MCF 10A (cell line): Measurements from ENCODE around the gene DOLK. TPM values are rescaled to one million over a fixed set of nuclear protein-coding genes. Genes with fewer than 3 reads are reported as not detected.

Experiments used
- BruUV-seq: library from RNA; stranded (reverse); fragments of 400-500 nt; replicated peaks from 2 replicates; lab custom pipeline; 2021; lab: Mats Ljungman, UMichigan
- CTCF ChIA-PET: fragments of 300-600 bp; sonication (Branson Sonifier 250); formaldehyde crosslinking; extraction: SDS; loops from one replicate; lab custom pipeline; 2021; ENCODE audit warnings: antibody characterized with exemption, inconsistent platforms; lab: Yijun Ruan, JAX
- POLR2A ChIA-PET: fragments of 300-600, 350-650 bp; sonication (Branson Sonifier 250); formaldehyde crosslinking; extraction: SDS; loops from one replicate; lab custom pipeline; 2020; ENCODE audit warnings: antibody characterized with exemption, inconsistent platforms; lab: Yijun Ruan, JAX
- DNase-seq: peaks from one replicate; pipeline ENCODE4 v3.0.0-alpha.2; 2018; ENCODE audit not compliant: unreplicated experiment
- H3K27ac Mint-ChIP-seq: one replicate; pipeline ENCODE4 v1.8.0; 2022; ENCODE audit warnings: mild to moderate bottlenecking, low read depth, mixed read lengths; ENCODE audit not compliant: unreplicated experiment
- H3K27me3 Mint-ChIP-seq: one replicate; pipeline ENCODE4 v1.8.0; 2022; ENCODE audit warnings: mixed read lengths; ENCODE audit not compliant: insufficient read depth, unreplicated experiment
- H3K36me3 Mint-ChIP-seq: one replicate; pipeline ENCODE4 v1.8.0; 2022; ENCODE audit warnings: mild to moderate bottlenecking, moderate library complexity, mixed read lengths; ENCODE audit not compliant: insufficient read depth, unreplicated experiment
- H3K4me1 Mint-ChIP-seq: one replicate; pipeline ENCODE4 v1.8.0; 2022; ENCODE audit warnings: mixed read lengths; ENCODE audit not compliant: insufficient read depth, unreplicated experiment
- H3K4me3 Mint-ChIP-seq: one replicate; pipeline ENCODE4 v1.8.0; 2022; ENCODE audit warnings: mild to moderate bottlenecking, moderate library complexity, mixed read lengths; ENCODE audit not compliant: unreplicated experiment
- H3K9me3 Mint-ChIP-seq: one replicate; pipeline ENCODE4 v1.8.0; 2022; ENCODE audit warnings: mixed read lengths; ENCODE audit not compliant: unreplicated experiment
- CTCF ChIP-seq: fragments of 200-600 bp; IDR thresholded peaks from one replicate; pipeline ENCODE4 v1.8.0; 2022; ENCODE audit warnings: antibody characterized with exemption, mild to moderate bottlenecking; ENCODE audit not compliant: unreplicated experiment
- intact Hi-C: fragments of 100-400 bp; cut with micrococcal nuclease; formaldehyde crosslinking; loops from 2 replicates; pipeline ENCODE4 v1.14.1; 2022
- total RNA-seq: library from RNA; stranded (reverse); gene quantifications from 2 replicates; pipeline ENCODE4 v1.2.3, GENCODE V29; 2022

The DOLK gene
- total RNA-seq, 1 experiment from 2014 or later, result 12.0 TPM

GRCh38 chr9:128940946-128941755, 6.3 kb downstream of the DOLK start:
- Mint-ChIP-seq H3K36me3 (no peaks in the 10 kb centered on the region), H3K4me3 (no peak overlapping the region), H3K4me1 (peaks cover 5% of the 10 kb centered on the region), H3K27ac (no peak overlapping the region), H3K9me3 (no peaks in the 10 kb centered on the region), H3K27me3 (no peaks in the 10 kb centered on the region)
- ChIA-PET POLR2A (no interaction called here), CTCF (interaction anchor here (5.5 kb wide), 1 partner anchor 13 kb away, joined by 32 read pairs; no protein-coding TSS in a partner anchor)
- no peak for TF ChIP-seq CTCF
- no peak for DNase-seq
- no TSS peak for BruUV-seq
- intact Hi-C loops, result no loop called here

- Mint-ChIP-seq H3K36me3 (no peaks in the 10 kb centered on the region), H3K27ac (no peak overlapping the region), H3K4me3 (no peak overlapping the region), H3K27me3 (no peaks in the 10 kb centered on the region), H3K4me1 (no peaks in the 10 kb centered on the region), H3K9me3 (no peaks in the 10 kb centered on the region)
- intact Hi-C loops, result no loop called here
- DNase-seq, result no peak
- no TSS peak for BruUV-seq
- TF ChIP-seq CTCF, result no peak
- CTCF ChIA-PET, result interaction anchor here (0.6 kb wide), 2 partner anchors 34 to 797 kb away, joined by 3 to 4 read pairs; no protein-coding TSS in a partner anchor
- POLR2A ChIA-PET, result no interaction called here
Observed at GRCh38 chr9:128940271-128940921, 7.0 kb downstream of the DOLK start.

- TF ChIP-seq CTCF, result no peak
- H3K4me3 Mint-ChIP-seq, result no peak overlapping the region
- CTCF ChIA-PET, result interaction anchor here (0.6 to 1.9 kb wide), 3 partner anchors 9 to 57 kb away, joined by 3 to 8 read pairs (median 5); no protein-coding TSS in a partner anchor
- no peaks in the 10 kb centered on the region for H3K4me1 Mint-ChIP-seq
- intact Hi-C loops, result no loop called here
- BruUV-seq, result no TSS peak
- POLR2A ChIA-PET, result interaction anchor here (0.6 kb wide), 1 partner anchor 63 kb away, joined by 3 read pairs; no protein-coding TSS in a partner anchor
- DNase-seq, result no peak
- no peaks in the 10 kb centered on the region for H3K9me3 Mint-ChIP-seq
- no peak overlapping the region for H3K27ac Mint-ChIP-seq
- H3K27me3 Mint-ChIP-seq, result no peaks in the 10 kb centered on the region
- H3K36me3 Mint-ChIP-seq, result no peaks in the 10 kb centered on the region
Observed at GRCh38 chr9:128937310-128938165, 9.9 kb downstream of the DOLK start.
